Activated T-helper 1 cell treated with anti-CD3 and anti-CD28 coated beads, Interleukin-12 subunit alpha, Interleukin-12 subunit beta, Interleukin-2, Interleukin-4 antibody, amounts not matched to agents 30 ng/mL and 10 ng/mL and 1 ng/mL, durations not matched to agents 14 hours and 24 hours and 36 hours (primary cell): Measurements from ENCODE around the gene DOHH. TPM values are rescaled to one million over a fixed set of nuclear protein-coding genes. Genes with fewer than 3 reads are reported as not detected.

ENCODE experiments used
- DNase-seq: peaks from one replicate; pipeline ENCODE4 v3.0.0; 2021; ENCODE audit warnings: low spot score
- H3K27ac Mint-ChIP-seq: one replicate; pipeline ENCODE4 v1.8.0; 2021; ENCODE audit warnings: mild to moderate bottlenecking, mixed read lengths
- H3K27me3 Mint-ChIP-seq: one replicate; pipeline ENCODE4 v1.8.0; 2022; ENCODE audit warnings: mild to moderate bottlenecking, moderate library complexity, mixed read lengths; ENCODE audit not compliant: insufficient read depth
- H3K36me3 Mint-ChIP-seq: one replicate; pipeline ENCODE4 v1.8.0; 2021; ENCODE audit warnings: low read depth, mixed read lengths
- H3K4me1 Mint-ChIP-seq: one replicate; pipeline ENCODE4 v1.8.0; 2021; ENCODE audit warnings: low read depth, mixed read lengths
- H3K4me3 Mint-ChIP-seq: one replicate; pipeline ENCODE4 v1.8.0; 2021; ENCODE audit warnings: mild to moderate bottlenecking, moderate library complexity, mixed read lengths
- H3K9me3 Mint-ChIP-seq: one replicate; pipeline ENCODE4 v1.8.0; 2021; ENCODE audit warnings: mixed read lengths
- intact Hi-C: fragments of 100-400 bp; cut with micrococcal nuclease; formaldehyde crosslinking; loops from one replicate; pipeline ENCODE4 v1.15.1; 2024
- total RNA-seq: library from RNA; stranded (reverse); gene quantifications from 2 replicates; pipeline ENCODE4 v1.2.3, GENCODE V29; 2022

The DOHH gene
- total RNA-seq, 1 donor from 2014 or later, result 21.6 TPM

DNA sequence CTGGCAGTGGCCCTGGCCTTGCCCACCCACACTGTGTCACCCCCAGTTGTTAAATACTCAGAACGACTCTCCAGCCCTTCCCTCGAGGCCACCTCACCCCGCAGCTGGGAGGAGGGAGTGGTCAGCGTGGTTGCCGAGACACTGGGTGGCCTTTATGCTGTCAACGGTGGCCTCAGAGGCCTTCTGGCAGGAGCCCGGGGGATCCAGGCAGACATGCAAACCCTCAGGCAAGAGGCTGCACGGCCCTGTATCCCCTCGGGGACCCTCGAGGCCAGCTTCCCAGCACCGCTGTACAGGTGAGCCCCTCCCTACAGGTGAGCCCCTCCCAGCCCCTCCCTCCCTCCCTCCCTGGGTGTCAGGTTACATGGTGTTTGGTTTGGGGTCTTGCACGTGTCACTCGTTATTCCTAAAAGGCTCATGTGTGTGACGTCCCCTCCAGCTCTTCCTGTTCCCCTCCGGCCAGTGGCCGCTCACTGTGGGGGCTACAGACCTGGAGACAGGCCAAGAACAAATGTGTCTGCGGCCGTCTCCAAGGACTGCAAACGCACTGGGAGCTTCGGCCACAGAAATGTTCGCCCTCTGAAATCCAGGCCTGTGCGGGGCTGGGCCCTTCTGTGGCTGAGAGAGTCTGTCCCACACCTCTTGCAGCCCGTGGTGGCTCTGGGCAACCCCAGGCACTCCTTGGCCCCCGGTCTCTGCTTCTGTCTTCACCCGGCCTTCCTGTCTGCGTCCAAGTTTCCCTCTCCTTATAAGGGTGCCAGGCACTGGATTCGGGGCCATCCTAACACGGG is 38.7 kb upstream of the DOHH start, which contains the start of gene TEKTIP1:
Gene TEKTIP1 (plus strand): TSS at position 210 of the 791 bp plus-strand sequence. CDS start 4 bp downstream, at position 214.
- no peak for DNase-seq
- intact Hi-C loops, result no loop called here
- Mint-ChIP-seq H3K4me3 (no peak within 1 kb of the TSS), H3K27ac (no peak within 1 kb of the TSS), H3K4me1 (no peaks in the 10 kb centered on the region), H3K36me3 (peaks cover 15% of the 10 kb centered on the region), H3K9me3 (no peaks in the 10 kb centered on the region), H3K27me3 (no peaks in the 10 kb centered on the region)

DNA sequence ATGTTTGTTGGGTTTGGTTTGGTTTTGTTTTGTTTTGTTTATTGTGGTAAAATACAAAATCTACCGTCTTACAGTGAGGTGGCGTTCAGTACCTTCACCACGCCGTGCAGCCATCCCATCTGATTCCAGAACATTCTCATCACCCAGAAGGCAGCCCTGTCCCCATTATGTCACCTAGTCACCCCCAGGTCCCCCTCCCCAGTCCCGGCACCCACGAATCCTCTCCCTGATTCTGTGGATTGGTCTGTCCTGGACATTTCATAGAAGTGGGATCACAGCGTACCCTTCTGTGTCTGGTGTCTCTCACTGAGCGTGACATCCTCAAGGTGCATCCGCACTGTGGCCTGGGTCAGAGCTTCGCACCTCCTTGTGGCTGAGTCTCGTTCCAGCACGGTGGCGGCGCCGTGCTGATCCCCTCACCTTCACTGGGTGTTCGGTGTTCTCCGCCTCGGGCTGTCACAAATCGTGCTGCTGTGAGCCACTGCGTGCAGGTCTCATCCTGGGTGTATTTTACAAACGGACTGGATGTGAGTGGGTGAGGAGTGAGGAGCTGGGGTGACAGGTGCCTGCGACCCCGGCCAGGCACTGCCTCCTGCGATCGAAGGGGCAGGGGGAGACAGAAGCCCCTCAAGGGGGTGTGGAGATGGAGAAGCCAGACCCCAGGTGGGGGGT is 37.9 kb upstream of the DOHH start:
- no peaks in the 10 kb centered on the region for H3K9me3 Mint-ChIP-seq
- H3K36me3 Mint-ChIP-seq, result peaks cover 17% of the 10 kb centered on the region
- no peaks in the 10 kb centered on the region for H3K27me3 Mint-ChIP-seq
- DNase-seq, result no peak
- H3K27ac Mint-ChIP-seq, result no peak overlapping the region
- H3K4me1 Mint-ChIP-seq, result no peaks in the 10 kb centered on the region
- H3K4me3 Mint-ChIP-seq, result no peak overlapping the region
- intact Hi-C loops, result no loop called here

DNA sequence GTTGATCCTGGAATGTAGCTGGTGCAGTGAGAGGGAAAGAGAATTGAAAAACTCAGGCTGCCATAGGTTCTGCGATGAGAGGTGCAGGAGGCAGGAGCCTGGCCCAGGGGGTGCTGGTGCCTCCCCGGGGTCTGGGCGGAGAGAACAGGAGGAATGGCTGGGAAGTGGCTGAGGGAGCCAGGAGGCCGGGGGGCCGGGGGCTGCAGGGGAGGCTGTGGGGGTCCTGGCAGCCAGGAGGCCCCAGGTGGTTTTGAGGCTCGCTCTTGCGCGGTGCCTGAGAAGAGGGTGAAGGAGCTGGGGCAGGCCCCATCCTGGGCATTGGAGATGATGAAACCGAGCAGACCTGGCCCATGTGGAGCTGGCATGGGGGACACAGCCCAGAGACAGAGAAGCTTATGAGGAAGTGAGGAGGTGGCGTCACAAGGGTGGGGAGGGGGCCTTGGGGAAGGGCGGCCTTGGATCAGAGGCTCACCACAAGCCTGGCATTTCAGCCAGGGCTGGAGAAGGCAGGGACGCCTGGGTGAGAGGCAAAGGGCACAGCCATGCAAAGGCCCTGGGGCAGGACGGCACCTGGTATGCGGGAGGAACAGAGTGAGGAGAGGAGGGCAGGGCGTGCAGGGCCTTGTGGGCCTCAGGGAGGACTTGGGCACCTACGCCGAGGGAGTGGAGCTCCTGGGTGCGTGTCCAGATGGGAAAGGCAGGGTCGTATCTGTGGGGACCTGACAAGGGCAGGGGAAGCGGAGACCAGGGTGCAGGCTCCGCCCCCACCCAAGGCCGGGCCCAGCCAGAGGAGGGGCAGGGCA is 37.2 kb upstream of the DOHH start:
- Mint-ChIP-seq H3K9me3 (no peaks in the 10 kb centered on the region), H3K27ac (no peak overlapping the region), H3K4me3 (no peak overlapping the region), H3K27me3 (no peaks in the 10 kb centered on the region), H3K4me1 (no peaks in the 10 kb centered on the region), H3K36me3 (peaks cover 17% of the 10 kb centered on the region)
- DNase-seq, result no peak
- intact Hi-C loops, result no loop called here

DNA sequence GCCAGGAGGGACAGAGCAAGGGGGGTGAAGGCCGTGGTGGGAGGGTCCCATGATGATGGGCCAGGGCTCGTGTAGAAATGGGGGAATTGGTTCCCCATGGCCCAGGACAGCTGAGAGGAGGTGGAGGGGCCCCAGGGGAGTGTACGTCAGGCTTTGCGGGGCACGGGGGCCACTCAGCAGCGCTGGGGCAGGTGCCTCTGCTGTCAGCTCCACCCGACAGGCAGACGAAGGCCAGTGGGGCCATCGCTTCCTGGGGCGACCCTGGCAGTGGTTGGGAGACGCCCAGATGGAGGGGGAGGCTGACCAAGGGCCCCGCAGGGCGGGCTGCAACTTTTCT is 36.6 kb upstream of the DOHH start:
- no peak overlapping the region for H3K27ac Mint-ChIP-seq
- DNase-seq, result no peak
- no peaks in the 10 kb centered on the region for H3K27me3 Mint-ChIP-seq
- no peaks in the 10 kb centered on the region for H3K4me1 Mint-ChIP-seq
- peaks cover 17% of the 10 kb centered on the region for H3K36me3 Mint-ChIP-seq
- intact Hi-C loops, result no loop called here
- no peaks in the 10 kb centered on the region for H3K9me3 Mint-ChIP-seq
- no peak overlapping the region for H3K4me3 Mint-ChIP-seq

DNA sequence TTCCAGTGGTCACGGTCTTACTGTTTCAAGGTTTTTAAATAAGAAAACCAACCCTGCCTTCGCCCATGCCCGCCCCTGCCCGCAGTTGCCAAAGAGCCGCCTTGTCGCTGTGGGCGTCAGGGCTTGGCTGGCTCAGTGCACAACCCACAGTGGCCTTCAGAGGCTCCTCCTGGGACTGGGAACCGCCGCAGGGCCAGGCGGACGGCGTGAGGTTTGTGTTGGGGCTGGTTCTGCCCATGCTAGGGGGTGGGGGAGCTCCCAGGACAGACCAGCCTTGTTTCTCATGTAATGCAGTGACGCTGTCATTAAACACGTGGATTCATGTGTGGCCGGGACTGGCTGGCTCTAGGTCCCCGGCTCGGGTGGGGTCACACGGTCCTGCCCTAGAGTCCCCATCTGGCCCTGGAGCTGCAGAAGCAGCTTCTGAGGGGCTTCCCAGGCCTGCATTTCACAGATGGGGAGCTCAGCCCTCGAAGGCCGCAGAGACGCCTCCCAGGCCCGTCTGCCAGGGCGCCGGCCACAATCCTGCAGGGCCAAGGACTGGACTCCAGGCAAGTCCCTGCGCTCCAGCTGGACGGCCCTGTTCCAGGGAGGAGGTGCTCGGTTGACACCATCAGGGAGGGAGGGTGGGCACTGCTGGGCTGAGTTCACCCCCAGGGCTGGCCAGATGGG is 36.1 kb upstream of the DOHH start:
- Mint-ChIP-seq H3K27me3 (no peaks in the 10 kb centered on the region), H3K36me3 (peaks cover 17% of the 10 kb centered on the region), H3K9me3 (no peaks in the 10 kb centered on the region), H3K4me1 (no peaks in the 10 kb centered on the region), H3K4me3 (no peak overlapping the region), H3K27ac (no peak overlapping the region)
- DNase-seq, result no peak
- intact Hi-C loops, result no loop called here

DNA sequence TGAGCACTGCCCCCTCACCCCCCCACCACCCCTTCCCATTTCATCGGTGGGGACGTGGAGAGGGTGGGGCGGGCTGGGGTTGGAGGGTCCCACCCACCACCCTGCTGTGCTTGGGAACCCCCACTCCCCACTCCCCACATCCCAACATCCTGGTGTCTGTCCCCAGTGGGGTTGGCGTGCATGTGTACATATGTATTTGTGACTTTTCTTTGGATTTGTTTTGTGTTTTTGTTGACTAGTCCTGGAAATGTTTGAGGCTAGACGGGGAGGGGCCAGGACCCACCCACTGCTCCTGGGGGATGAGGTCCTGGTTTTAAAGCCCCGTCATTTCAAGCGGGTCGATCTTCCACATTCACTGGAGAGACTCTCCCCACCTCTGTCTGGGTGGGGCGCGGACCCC is 35.5 kb upstream of the DOHH start:
- intact Hi-C loops, result no loop called here
- H3K36me3 Mint-ChIP-seq, result peaks cover 21% of the 10 kb centered on the region
- DNase-seq, result no peak
- no peak overlapping the region for H3K27ac Mint-ChIP-seq
- H3K4me3 Mint-ChIP-seq, result no peak overlapping the region
- no peaks in the 10 kb centered on the region for H3K4me1 Mint-ChIP-seq
- H3K9me3 Mint-ChIP-seq, result no peaks in the 10 kb centered on the region
- no peaks in the 10 kb centered on the region for H3K27me3 Mint-ChIP-seq

DNA sequence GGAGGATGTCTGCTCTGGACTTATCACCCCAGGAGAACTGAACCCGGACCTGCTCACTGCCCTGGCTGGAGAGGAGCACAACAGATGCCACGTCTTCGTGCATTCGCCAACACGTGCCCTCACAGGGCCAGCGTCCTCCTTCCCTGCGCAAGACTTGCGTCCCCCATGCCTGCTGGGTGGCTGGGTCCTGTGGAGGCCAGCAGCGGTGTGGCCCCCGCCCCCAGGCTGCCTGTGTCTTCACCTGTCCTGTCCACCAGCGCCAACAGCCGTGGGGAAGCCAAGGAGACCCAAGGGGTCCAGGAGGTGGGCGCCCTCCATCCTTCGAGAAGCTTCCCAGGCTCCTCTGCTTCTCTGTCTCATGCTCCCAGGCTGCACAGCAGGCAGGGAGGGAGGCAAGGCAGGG is 35.1 kb upstream of the DOHH start:
- no peak overlapping the region for H3K27ac Mint-ChIP-seq
- no peaks in the 10 kb centered on the region for H3K27me3 Mint-ChIP-seq
- H3K4me1 Mint-ChIP-seq, result no peaks in the 10 kb centered on the region
- DNase-seq, result no peak
- H3K36me3 Mint-ChIP-seq, result peaks cover 21% of the 10 kb centered on the region
- H3K9me3 Mint-ChIP-seq, result no peaks in the 10 kb centered on the region
- no peak overlapping the region for H3K4me3 Mint-ChIP-seq
- intact Hi-C loops, result no loop called here

DNA sequence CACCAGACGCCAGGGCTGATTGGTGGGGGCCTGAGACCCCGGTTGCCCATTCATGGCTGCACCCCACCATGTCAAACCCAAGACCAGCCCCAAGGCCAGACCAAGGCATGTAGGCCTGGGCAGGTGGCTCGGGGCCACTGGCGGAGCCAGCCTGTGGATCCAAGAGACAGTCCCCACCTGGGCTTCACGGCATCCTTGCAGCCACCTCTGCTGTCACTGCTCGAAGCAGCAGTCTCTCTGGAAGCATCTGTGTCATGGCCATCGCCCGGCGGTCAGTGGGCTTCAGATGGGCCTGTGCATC is 34.7 kb upstream of the DOHH start:
- no peak overlapping the region for H3K4me3 Mint-ChIP-seq
- no peaks in the 10 kb centered on the region for H3K27me3 Mint-ChIP-seq
- H3K36me3 Mint-ChIP-seq, result peaks cover 21% of the 10 kb centered on the region
- no peak for DNase-seq
- intact Hi-C loops, result no loop called here
- no peak overlapping the region for H3K27ac Mint-ChIP-seq
- H3K9me3 Mint-ChIP-seq, result no peaks in the 10 kb centered on the region
- no peaks in the 10 kb centered on the region for H3K4me1 Mint-ChIP-seq

DNA sequence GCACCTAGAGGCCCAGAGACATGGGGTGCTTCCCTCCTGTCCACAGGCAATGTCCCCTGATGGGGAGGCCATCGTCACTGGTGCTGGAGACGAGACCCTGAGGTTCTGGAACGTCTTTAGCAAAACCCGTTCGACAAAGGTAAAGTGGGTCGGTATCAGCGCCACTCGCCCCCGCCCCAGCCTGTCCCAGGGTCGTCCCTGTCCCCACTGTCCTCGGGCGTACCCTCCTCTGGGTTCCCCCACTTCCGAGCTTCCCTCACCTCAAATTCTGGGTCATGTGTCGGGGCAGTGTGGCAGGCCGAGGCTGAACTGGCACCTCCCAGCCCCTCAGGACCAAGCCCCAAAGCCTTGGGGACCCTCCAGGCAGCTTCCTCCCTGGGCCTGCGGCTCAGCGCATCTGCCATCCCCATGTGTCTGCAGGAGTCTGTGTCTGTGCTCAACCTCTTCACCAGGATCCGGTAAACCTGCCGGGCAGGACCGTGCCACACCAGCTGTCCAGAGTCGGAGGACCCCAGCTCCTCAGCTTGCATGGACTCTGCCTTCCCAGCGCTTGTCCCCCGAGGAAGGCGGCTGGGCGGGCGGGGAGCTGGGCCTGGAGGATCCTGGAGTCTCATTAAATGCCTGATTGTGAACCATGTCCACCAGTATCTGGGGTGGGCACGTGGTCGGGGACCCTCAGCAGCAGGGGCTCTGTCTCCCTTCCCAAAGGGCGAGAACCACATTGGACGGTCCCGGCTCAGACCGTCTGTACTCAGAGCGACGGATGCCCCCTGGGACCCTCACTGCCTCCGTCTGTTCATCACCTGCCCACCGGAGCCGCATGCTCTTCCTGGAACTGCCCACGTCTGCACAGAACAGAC is 34.1 kb upstream of the DOHH start:
- H3K27ac Mint-ChIP-seq, result no peak overlapping the region
- no peaks in the 10 kb centered on the region for H3K9me3 Mint-ChIP-seq
- intact Hi-C loops, result no loop called here
- no peaks in the 10 kb centered on the region for H3K27me3 Mint-ChIP-seq
- no peak for DNase-seq
- H3K4me1 Mint-ChIP-seq, result no peaks in the 10 kb centered on the region
- no peak overlapping the region for H3K4me3 Mint-ChIP-seq
- peaks cover 19% of the 10 kb centered on the region for H3K36me3 Mint-ChIP-seq

DNA sequence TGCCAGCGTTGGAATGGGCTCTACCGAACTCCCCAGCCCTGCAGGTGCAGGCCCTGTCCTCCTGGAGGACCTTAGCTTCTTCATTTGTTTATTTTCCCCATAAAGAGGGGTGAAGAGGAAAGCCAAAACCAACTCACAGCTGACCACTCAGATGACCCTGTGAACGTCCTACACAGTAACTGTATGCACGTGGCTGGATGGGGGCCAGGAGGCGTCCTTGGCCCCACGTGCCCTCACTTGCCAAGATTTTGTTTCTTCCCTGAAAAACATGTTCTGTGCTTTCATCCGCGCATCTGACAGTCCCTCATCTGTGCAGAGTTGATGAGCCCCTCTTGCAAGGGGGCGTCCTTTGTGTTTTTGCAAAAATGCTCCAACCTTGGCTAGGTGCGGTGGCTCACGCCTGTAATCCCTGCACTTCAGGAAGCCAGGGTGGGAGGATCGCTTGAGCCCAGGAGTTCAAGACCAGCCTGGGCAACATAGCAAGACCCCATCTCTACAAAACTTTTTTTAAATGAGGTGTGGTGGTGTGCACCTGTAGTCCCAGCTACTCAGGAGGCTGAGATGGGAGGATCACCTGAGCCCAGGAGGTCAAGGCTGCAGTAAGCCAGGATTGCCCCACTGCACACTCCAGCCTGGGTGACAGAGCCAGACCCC is 33.2 kb upstream of the DOHH start:
- H3K9me3 Mint-ChIP-seq, result no peaks in the 10 kb centered on the region

DNA sequence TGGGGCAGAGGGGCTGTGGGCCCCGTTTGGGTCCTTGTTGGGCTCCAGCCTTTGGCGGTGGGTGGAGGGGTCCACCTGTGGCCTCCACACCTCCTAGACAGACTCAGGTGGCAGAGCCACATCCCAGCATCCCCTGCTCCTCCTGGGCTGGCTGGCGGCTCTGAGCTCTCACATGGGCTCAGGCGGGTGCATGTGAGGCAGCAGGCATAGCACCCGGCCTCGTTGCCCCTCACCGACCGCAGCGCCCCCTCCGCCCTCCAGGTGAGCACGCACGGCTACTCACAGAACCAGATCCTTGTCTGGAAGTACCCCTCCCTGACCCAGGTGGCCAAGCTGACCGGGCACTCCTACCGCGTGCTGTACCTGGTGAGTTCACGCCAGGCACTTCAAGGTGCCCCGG is 32.6 kb upstream of the DOHH start:
- Mint-ChIP-seq H3K4me3 (no peak overlapping the region), H3K9me3 (no peaks in the 10 kb centered on the region), H3K4me1 (no peaks in the 10 kb centered on the region), H3K36me3 (peaks cover 15% of the 10 kb centered on the region), H3K27ac (no peak overlapping the region), H3K27me3 (no peaks in the 10 kb centered on the region)
- intact Hi-C loops, result no loop called here
- no peak for DNase-seq

More for the DNA sequence above, 33.2 kb upstream of the DOHH start:
- no peaks in the 10 kb centered on the region for H3K27me3 Mint-ChIP-seq
- H3K4me3 Mint-ChIP-seq, result no peak overlapping the region
- no peaks in the 10 kb centered on the region for H3K4me1 Mint-ChIP-seq
- DNase-seq, result no peak
- no peak overlapping the region for H3K27ac Mint-ChIP-seq
- intact Hi-C loops, result no loop called here
- peaks cover 15% of the 10 kb centered on the region for H3K36me3 Mint-ChIP-seq
